ENCODE data around the gene SPDYE3. TPM values are rescaled to one million over a fixed set of nuclear protein-coding genes. Genes with fewer than 3 reads are reported as not detected.

SPDYE3 gene
- total and polyA plus RNA-seq, 2 of the 13 experiments (the other 11 are each of a cell fraction or from before 2014, with no cell fraction given) = not detected

GRCh38 chr7:100335566-100336466 is 28.3 kb downstream of the SPDYE3 start (continued):
- 0 out of 2 replicates have a peak, but pooled peaks have one; percentile 14 for TF ChIP-seq BCL6 (CRISPR knock-in tag; IDR thresholded peaks at IDR 0.05)
- TF ChIP-seq SIN3A (IDR thresholded peaks at IDR 0.05; ENCODE audit: borderline replicate concordance, low read depth, low read length) = peak; percentile 81; the same call in 1 of the 2 replicates
- TF ChIP-seq ZBTB20 (CRISPR knock-in tag; IDR thresholded peaks at IDR 0.05; ENCODE audit: borderline replicate concordance, low read depth) = peak; percentile 66; the same call in 1 of the 2 replicates
- TF ChIP-seq THAP11 (CRISPR knock-in tag; IDR thresholded peaks at IDR 0.05) = peak; percentile 80
- TF ChIP-seq PHF21A (CRISPR knock-in tag; IDR thresholded peaks at IDR 0.05) = peak; percentile 62; the same call in 1 of the 2 replicates
- TF ChIP-seq ZFY (CRISPR knock-in tag; IDR thresholded peaks at IDR 0.05) = peak; percentile 95
- TF ChIP-seq PAX8 (CRISPR knock-in tag; IDR thresholded peaks at IDR 0.05; ENCODE audit: borderline replicate concordance) = peak; percentile 64; the same call in 1 of the 2 replicates
- peak; percentile 73; the same call in 1 of the 2 replicates for TF ChIP-seq ELF4 (CRISPR knock-in tag; IDR thresholded peaks at IDR 0.05; ENCODE audit: borderline replicate concordance)
- TF ChIP-seq SAP130 (CRISPR knock-in tag; IDR thresholded peaks at IDR 0.05; ENCODE audit: low read depth) = peak; percentile 93
- TF ChIP-seq ZNF777 (CRISPR knock-in tag; IDR thresholded peaks at IDR 0.05) = peak; percentile 52
- TF ChIP-seq NKX3-1 (CRISPR knock-in tag; IDR thresholded peaks at IDR 0.05) = peak; percentile 68
- peak; percentile 27; the same call in 1 of the 2 replicates for TF ChIP-seq NCOA2 (CRISPR knock-in tag; IDR thresholded peaks at IDR 0.05)
- TF ChIP-seq ZNF232 (CRISPR knock-in tag; IDR thresholded peaks at IDR 0.05; ENCODE audit: borderline replicate concordance) = peak; percentile 73; the same call in 1 of the 2 replicates
- TF ChIP-seq ZNF468 (CRISPR knock-in tag; IDR thresholded peaks at IDR 0.05) = 0 out of 2 replicates have a peak, but pooled peaks have one; percentile 39
- TF ChIP-seq GATAD1 (CRISPR knock-in tag; IDR thresholded peaks at IDR 0.05) = peak; percentile 85
- TF ChIP-seq ZNF607 (CRISPR knock-in tag; IDR thresholded peaks at IDR 0.05; ENCODE audit: borderline replicate concordance) = peak; percentile 93
- TF ChIP-seq, protein P1, sequence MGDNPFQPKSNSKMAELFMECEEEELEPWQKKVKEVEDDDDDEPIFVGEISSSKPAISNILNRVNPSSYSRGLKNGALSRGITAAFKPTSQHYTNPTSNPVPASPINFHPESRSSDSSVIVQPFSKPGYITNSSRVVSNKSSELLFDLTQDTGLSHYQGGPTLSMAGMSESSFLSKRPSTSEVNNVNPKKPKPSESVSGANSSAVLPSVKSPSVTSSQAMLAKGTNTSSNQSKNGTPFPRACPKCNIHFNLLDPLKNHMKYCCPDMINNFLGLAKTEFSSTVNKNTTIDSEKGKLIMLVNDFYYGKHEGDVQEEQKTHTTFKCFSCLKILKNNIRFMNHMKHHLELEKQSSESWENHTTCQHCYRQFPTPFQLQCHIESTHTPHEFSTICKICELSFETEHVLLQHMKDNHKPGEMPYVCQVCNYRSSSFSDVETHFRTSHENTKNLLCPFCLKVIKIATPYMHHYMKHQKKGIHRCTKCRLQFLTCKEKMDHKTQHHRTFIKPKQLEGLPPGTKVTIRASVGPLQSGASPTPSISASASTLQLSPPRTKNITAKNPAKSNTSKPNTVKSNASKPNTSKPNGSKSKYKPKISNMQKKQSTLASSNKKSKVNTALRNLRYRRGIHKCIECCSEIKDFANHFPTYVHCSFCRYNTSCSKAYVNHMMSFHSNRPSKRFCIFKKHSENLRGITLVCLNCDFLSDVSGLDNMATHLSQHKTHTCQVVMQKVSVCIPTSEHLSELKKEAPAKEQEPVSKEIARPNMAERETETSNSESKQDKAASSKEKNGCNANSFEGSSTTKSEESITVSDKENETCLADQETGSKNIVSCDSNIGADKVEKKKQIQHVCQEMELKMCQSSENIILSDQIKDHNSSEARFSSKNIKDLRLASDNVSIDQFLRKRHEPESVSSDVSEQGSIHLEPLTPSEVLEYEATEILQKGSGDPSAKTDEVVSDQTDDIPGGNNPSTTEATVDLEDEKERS (CRISPR knock-in tag; IDR thresholded peaks at IDR 0.05) = 0 out of 2 replicates have a peak, but pooled peaks have one; percentile 70
- TF ChIP-seq HMGXB4 (CRISPR knock-in tag; IDR thresholded peaks at IDR 0.05; ENCODE audit: borderline replicate concordance in 1 of 2, low read depth in 1 of 2) = peak; percentile 37 to 69; a peak in 2 of 4 replicates
- TF ChIP-seq MAX (IDR thresholded peaks at IDR 0.05) = peak; percentile 76
- peak; percentile 89 for TF ChIP-seq NFYC (CRISPR knock-in tag; IDR thresholded peaks at IDR 0.05)
- peak; percentile 95 for TF ChIP-seq POLR2G (IDR thresholded peaks at IDR 0.05; ENCODE audit: low read depth, low read length)
- 0 out of 2 replicates have a peak, but pooled peaks have one; percentile 53 for TF ChIP-seq GATA4 (IDR thresholded peaks at IDR 0.05; ENCODE audit: borderline replicate concordance, low read depth)
- 0 out of 2 replicates have a peak, but pooled peaks have one; percentile 25 for TF ChIP-seq KDM4B (CRISPR knock-in tag; IDR thresholded peaks at IDR 0.05)
- TF ChIP-seq NRL (CRISPR knock-in tag; IDR thresholded peaks at IDR 0.05; ENCODE audit: borderline replicate concordance) = peak; percentile 55; the same call in 1 of the 2 replicates

Data from HepG2 (cell line).